Heart right ventricle (tissue), 16 donors: Measurements from ENCODE around the gene EPHA7. TPM values are rescaled to one million over a fixed set of nuclear protein-coding genes. Genes with fewer than 3 reads are reported as not detected.
A peak's percentile ranks its signal among the peaks of the same experiment; 100 is the strongest.

Experiments
- ATAC-seq, 8 donors: fragments of 200-7000 bp; cut with Tn5 transposase; one replicate each; pipeline ENCODE4 v1.9.1; 2020; ENCODE audit warnings: mild to moderate bottlenecking in 8 of 8, moderate library complexity in 8 of 8, moderate number of reproducible peaks in 1 of 8
- DNase-seq, 2 donors: peaks; one replicate each; pipeline ENCODE4 v3.0.0-alpha.2; 2020
- H3K27ac ChIP-seq, 10 donors: fragments of 200-600 bp; sonication (generic) in 2 of 10; one replicate each; pipeline versions ENCODE4 v1.5.0 to v1.8.0; 2020 to 2022; ENCODE audit warnings: mild to moderate bottlenecking in 3 of 10
- H3K27me3 ChIP-seq, 7 donors: fragments of 200-600 bp; one replicate each; pipeline ENCODE4 v1.8.0; 2021 to 2022; ENCODE audit warnings: mild to moderate bottlenecking in 2 of 7
- H3K36me3 ChIP-seq, 9 donors: fragments of 200-600 bp; sonication (generic) in 1 of 9; one replicate each; pipeline versions ENCODE4 v1.5.0 to v1.8.0; 2020 to 2022; ENCODE audit warnings: mild to moderate bottlenecking in 2 of 9
- H3K4me1 ChIP-seq, 9 donors: fragments of 200-600 bp; sonication (generic) in 1 of 9; one replicate each; pipeline versions ENCODE4 v1.5.0 to v1.8.0; 2020 to 2022; ENCODE audit warnings: mild to moderate bottlenecking in 4 of 9
- H3K4me3 ChIP-seq, 10 donors: fragments of 200-600 bp; sonication (generic) in 2 of 10; one replicate each; pipeline versions ENCODE4 v1.5.0 to v1.8.0; 2020 to 2022; ENCODE audit warnings: mild to moderate bottlenecking in 7 of 10, moderate library complexity in 2 of 10
- H3K9me3 ChIP-seq, 11 donors: fragments of 200-600 bp in 10 of 11; sonication (generic) in 2 of 11; one replicate each; pipeline versions ENCODE4 v1.5.0 to v1.8.0; 2013 to 2022; ENCODE audit warnings: mild to moderate bottlenecking in 2 of 11, control low read depth in 1 of 11, moderate library complexity in 1 of 11
- WGBS, 2 donors: extraction: QIAGEN DNeasy Blood & Tissue Kit; methylation state at CpG; one replicate each; pipeline ENCODE4 v1.1.7; 2013; ENCODE audit warnings: inconsistent platforms in 1 of 2; 5-methylcytosine and 5-hydroxymethylcytosine counted together
- intact Hi-C, 10 donors: fragments of 100-400 bp; cut with DNase I; formaldehyde crosslinking; loops; one replicate each; pipeline versions ENCODE4 v1.11.1 to v1.14.2; 2022
- polyA plus RNA-seq, 2 donors: library from polyadenylated mRNA; stranded (reverse); fragments of 200-250 nt; gene quantifications; one replicate each; pipeline ENCODE4 v1.2.3, GENCODE V29; 2013
- total RNA-seq, 10 donors: library from RNA; stranded (reverse); fragmentation: NEBNext Ultra II Directional in 3 of 10; extraction: Animal tissue kit (Norgen Biotek cat#: 25700) in 3 of 10; gene quantifications; one replicate each; pipeline versions ENCODE4 v1.2.1 to v1.2.4, GENCODE V29; 2021 to 2023
- TF ChIP-seq, protein P1 (sequence below), 9 donors: fragments of 200-600 bp; sonication (generic) in 2 of 9; IDR thresholded peaks; one replicate each; pipeline versions ENCODE4 v1.5.0 to v1.8.0; 2021 to 2022; ENCODE audit warnings: antibody characterized with exemption in 9 of 9, mild to moderate bottlenecking in 5 of 9, moderate library complexity in 1 of 9
- donor health status: Arrhythmogenic right ventricular cardiomyopathy.
- donor health status: ischemic (EF 13 %, LVEDD 7.1; RV severe dilation, severe dysfunction).
- donor health status: healthy with polysubstance abuse.
- donor health status: DM: no; HTN: yes; CAD: no.
- donor health status: DM: no; HTN: no; CAD: no.
- donor health status: ischemic (EF 25% LVEDD 6.9; RV normal size, moderate dysfunction).
- donor health status: ischemic (EF 25% LVEDD 5.7; RV mildly dilated, moderate dysfunction).
- donor health status: healthy.
- donor health status: DM: yes; HTN: yes; CAD: no.
- donor health status: Ischemic cardiomyopathy.
- donor health status: ischemic (EF 35%, LVEDD 5.7; RV mildly dilated, moderate dysfunction).
- donor health status: nonischemic (EF 11% LVEDD 7.7; RV severe dilation, severe dysfunction).
- donor health status: DM: yes; HTN: yes; CAD: no.
- donor health status: PGD.
- donor health status: ischemic (EF 29% LVEDD 5.4; RV normal size, mild dysfunction).
- donor health status: nonischemic (EF 23%, LVEDD 6.1; RV moderate dilation, normal function).

Gene EPHA7
- total and polyA plus RNA-seq, 12 donors: 0.22 to 15.1 (median 2.7) TPM

DNA sequence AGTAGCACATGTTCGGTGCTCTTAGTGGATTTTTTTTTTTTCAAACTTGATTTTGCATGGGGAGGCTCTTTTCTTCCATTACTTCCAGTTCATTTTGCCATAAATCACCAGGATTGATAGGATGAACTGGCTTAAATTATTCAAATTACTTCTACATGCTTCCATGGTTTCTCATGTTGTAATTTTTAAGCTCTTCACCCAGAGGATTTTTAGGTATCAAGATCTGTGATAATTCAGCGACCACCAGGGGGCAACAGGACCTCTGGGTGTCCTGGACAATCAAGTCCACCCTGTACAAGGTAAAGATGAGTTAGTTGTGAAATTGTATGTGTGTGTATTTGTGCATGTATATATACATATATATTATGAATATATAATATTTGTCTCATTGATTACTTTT, 4.2 kb upstream of the EPHA7 start:
- no peak for ATAC-seq
- peaks cover 0 to 20% (median 14%) of the 10 kb centered on the region in 9 donors for H3K4me1 ChIP-seq
- H3K4me3 ChIP-seq: no peak overlapping the region
- no peak overlapping the region for H3K27ac ChIP-seq
- no peak for DNase-seq
- no peaks in the 10 kb centered on the region for H3K36me3 ChIP-seq
- intact Hi-C loops: loop anchor here in 3 of 10 donors (5.0 to 10.0 kb wide), 3 partner anchors 386 to 611 kb away; no protein-coding TSS in a partner anchor
- WGBS, 2 donors: 49 to 52% methylated on average over 2 of the region's 2 CpGs
- TF ChIP-seq, protein P1, sequence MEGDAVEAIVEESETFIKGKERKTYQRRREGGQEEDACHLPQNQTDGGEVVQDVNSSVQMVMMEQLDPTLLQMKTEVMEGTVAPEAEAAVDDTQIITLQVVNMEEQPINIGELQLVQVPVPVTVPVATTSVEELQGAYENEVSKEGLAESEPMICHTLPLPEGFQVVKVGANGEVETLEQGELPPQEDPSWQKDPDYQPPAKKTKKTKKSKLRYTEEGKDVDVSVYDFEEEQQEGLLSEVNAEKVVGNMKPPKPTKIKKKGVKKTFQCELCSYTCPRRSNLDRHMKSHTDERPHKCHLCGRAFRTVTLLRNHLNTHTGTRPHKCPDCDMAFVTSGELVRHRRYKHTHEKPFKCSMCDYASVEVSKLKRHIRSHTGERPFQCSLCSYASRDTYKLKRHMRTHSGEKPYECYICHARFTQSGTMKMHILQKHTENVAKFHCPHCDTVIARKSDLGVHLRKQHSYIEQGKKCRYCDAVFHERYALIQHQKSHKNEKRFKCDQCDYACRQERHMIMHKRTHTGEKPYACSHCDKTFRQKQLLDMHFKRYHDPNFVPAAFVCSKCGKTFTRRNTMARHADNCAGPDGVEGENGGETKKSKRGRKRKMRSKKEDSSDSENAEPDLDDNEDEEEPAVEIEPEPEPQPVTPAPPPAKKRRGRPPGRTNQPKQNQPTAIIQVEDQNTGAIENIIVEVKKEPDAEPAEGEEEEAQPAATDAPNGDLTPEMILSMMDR (IDR thresholded peaks at IDR 0.05): peak in 8 of 9 donors; percentile 10 to 52 (median 45)
- no peaks in the 10 kb centered on the region for H3K9me3 ChIP-seq
- peaks cover 0 to 43% (median 36%) of the 10 kb centered on the region in 7 donors for H3K27me3 ChIP-seq

GRCh38 chr6:93420163-93420795, 920 bp upstream of the EPHA7 start:
- 3 to 6% methylated on average over 14 of the region's 14 CpGs for WGBS, 2 donors
- peak overlapping the region in 7 of 10 donors; percentile 17 to 66 (median 32) for H3K27ac ChIP-seq
- peaks cover 0 to 76% (median 69%) of the 10 kb centered on the region in 7 donors for H3K27me3 ChIP-seq
- peaks cover 0 to 43% (median 28%) of the 10 kb centered on the region in 9 donors for H3K4me1 ChIP-seq
- intact Hi-C loops: loop anchor here in 3 of 10 donors (5.0 to 10.0 kb wide), 3 partner anchors 383 to 608 kb away; no protein-coding TSS in a partner anchor
- no peak for ATAC-seq
- TF ChIP-seq, protein P1 (IDR thresholded peaks at IDR 0.05): no peak
- DNase-seq: no peak
- no peaks in the 10 kb centered on the region for H3K36me3 ChIP-seq
- H3K4me3 ChIP-seq: peak overlapping the region; percentile 9 to 65 (median 56)
- H3K9me3 ChIP-seq: no peaks in the 10 kb centered on the region

- Histone ChIP-seq H3K27ac (peak overlapping the region in 6 of 10 donors; percentile 24 to 79 (median 56)), H3K27me3 (peaks cover 0 to 92% (median 85%) of the 10 kb centered on the region in 7 donors)
- intact Hi-C loops: no loop called here
Observed at GRCh38 chr6:93418408-93419303, 703 bp downstream of the EPHA7 start.

More at GRCh38 chr6:93418408-93419303, 703 bp downstream of the EPHA7 start:
- H3K4me1 ChIP-seq: peaks cover 0 to 43% (median 28%) of the 10 kb centered on the region in 9 donors
- ATAC-seq (peak; percentile 25 to 65 (median 41)), DNase-seq (peak; percentile 18 to 33)
- 1% methylated on average over 89 of the region's 89 CpGs for WGBS, 2 donors
- TF ChIP-seq, protein P1 (IDR thresholded peaks at IDR 0.05): peak in 4 of 9 donors; percentile 15 to 37 (median 31)
- H3K36me3 ChIP-seq: no peaks in the 10 kb centered on the region
- H3K4me3 ChIP-seq: peak overlapping the region; percentile 46 to 65 (median 57)
- H3K9me3 ChIP-seq: no peaks in the 10 kb centered on the region
